Panc1 (cell line): ENCODE measurements around the gene TSSK3. TPM values are rescaled to one million over a fixed set of nuclear protein-coding genes. Genes with fewer than 3 reads are reported as not detected.

Experiments used
- ATAC-seq: fragments of 200-7000 bp; cut with Tn5 transposase; 2 replicates; pipeline ENCODE4 v1.9.1; 2020; ENCODE audit warnings: mild to moderate bottlenecking, moderate library complexity
- BruUV-seq: library from RNA; stranded (reverse); fragments of 400-500 nt; replicated peaks from 2 replicates; lab custom pipeline; 2021; lab: Mats Ljungman, UMichigan
- CTCF ChIA-PET: fragments of 300-600 bp; sonication (Branson Sonifier 250); formaldehyde crosslinking; loops from one replicate; lab custom pipeline; 2022; ENCODE audit warnings: antibody characterized with exemption; lab: Charles Lee
- POLR2A ChIA-PET: fragments of 300-600 bp; sonication (Branson Sonifier 250); formaldehyde crosslinking; loops from one replicate; lab custom pipeline; 2022; ENCODE audit warnings: antibody characterized with exemption; lab: Charles Lee
- DNase-seq: peaks from one replicate; pipeline ENCODE4 v3.0.0-alpha.2; 2010; ENCODE audit warnings: low read depth, low spot score
- H3K27ac ChIP-seq: 2 replicates; pipeline ENCODE4 v1.5.1; 2011; ENCODE audit warnings: mild to moderate bottlenecking, low read length, inconsistent platforms
- H3K27me3 ChIP-seq: fragments of 200-500 bp; sonication (Bioruptor generic); 2 replicates; pipeline ENCODE4 v1.6.0; 2014; ENCODE audit warnings: low read length, inconsistent platforms; ENCODE audit not compliant: control insufficient read depth, insufficient read depth
- H3K36me3 ChIP-seq: fragments of 200-500 bp; sonication (Bioruptor generic); 2 replicates; pipeline ENCODE4 v1.5.1; 2014; ENCODE audit warnings: inconsistent platforms, mild to moderate bottlenecking, low read length, moderate library complexity; ENCODE audit not compliant: control insufficient read depth, insufficient read depth
- H3K4me1 ChIP-seq: 2 replicates; pipeline ENCODE4 v1.5.1; 2011; ENCODE audit warnings: inconsistent platforms, mild to moderate bottlenecking, low read length, moderate library complexity; ENCODE audit not compliant: control insufficient read depth, insufficient read depth
- H3K4me3 ChIP-seq, 2 experiments: 2 replicates each; pipeline ENCODE4 v1.5.1; 2011 to 2012; ENCODE audit warnings: low read depth in 2 of 2, low read length in 2 of 2, mild to moderate bottlenecking in 2 of 2, inconsistent platforms in 1 of 2, moderate library complexity in 1 of 2
- H3K9me3 ChIP-seq: fragments of 200-500 bp; sonication (Bioruptor generic); 2 replicates; pipeline ENCODE4 v1.5.1; 2014; ENCODE audit warnings: low read depth, mild to moderate bottlenecking, inconsistent platforms, low read length, moderate library complexity; ENCODE audit not compliant: control insufficient read depth, insufficient read depth
- CTCF ChIP-seq: fragments of 450-650 bp; IDR thresholded peaks from 2 replicates; pipeline ENCODE4 v1.5.1; 2017; ENCODE audit warnings: mild to moderate bottlenecking
- POLR2AphosphoS5 ChIP-seq: IDR thresholded peaks from 2 replicates; pipeline ENCODE4 v1.6.1; 2012; ENCODE audit warnings: mild to moderate bottlenecking, low read depth, low read length, moderate library complexity
- REST ChIP-seq, 2 experiments: IDR thresholded peaks; 2 replicates each; pipeline ENCODE4 v1.6.1; 2011 to 2012; ENCODE audit warnings: low read depth in 2 of 2, control low read depth in 1 of 2, low read length in 1 of 2, mild to moderate bottlenecking in 1 of 2, moderate library complexity in 1 of 2; ENCODE audit not compliant: insufficient read depth in 1 of 2
- SIN3A ChIP-seq: IDR thresholded peaks from 2 replicates; pipeline ENCODE4 v1.6.1; 2012; ENCODE audit warnings: low read depth, mild to moderate bottlenecking, low read length, moderate library complexity, borderline replicate concordance; ENCODE audit not compliant: insufficient read depth
- TCF7L2 ChIP-seq: IDR thresholded peaks from 2 replicates; pipeline ENCODE4 v1.6.1; 2011; ENCODE audit warnings: mild to moderate bottlenecking, low read depth, low read length, inconsistent platforms
- in situ Hi-C: cut with HindIII; loops from 2 replicates; pipeline ENCODE4 v1.10.0; 2016; ENCODE audit warnings: low sequenced_read_pairs, low pct_unique_long_range_greater_than_20kb
- intact Hi-C: fragments of 100-400 bp; cut with micrococcal nuclease; formaldehyde crosslinking; loops from one replicate; pipeline ENCODE4 v1.10.0; 2022; ENCODE audit not compliant: unreplicated experiment
- total RNA-seq: library from RNA; stranded (reverse); gene quantifications from one replicate; pipeline ENCODE4 v1.2.1, GENCODE V29; 2021; ENCODE audit not compliant: unreplicated experiment

Gene TSSK3
- total RNA-seq, 1 experiment from 2014 or later = 3.6 TPM

GRCh38 chr1:32339363-32339978, 22.9 kb upstream of the TSSK3 start:
- POLR2A ChIA-PET = no interaction called here
- CTCF ChIA-PET = no interaction called here
- DNase-seq (no peak), ATAC-seq (no peak)
- intact Hi-C loops (no loop called here), in situ Hi-C loops (no loop called here)
- TF ChIP-seq TCF7L2 = no peak
- no peak for TF ChIP-seq SIN3A
- no peak for TF ChIP-seq POLR2AphosphoS5
- Histone ChIP-seq H3K36me3 (no peaks in the 10 kb centered on the region; the same call in 1 of the 2 replicates), H3K9me3 (no peaks in the 10 kb centered on the region), H3K4me3 (no peak overlapping the region), H3K4me1 (peaks cover 25% of the 10 kb centered on the region), H3K27ac (no peak overlapping the region; the same call in 1 of the 2 replicates), H3K27me3 (no peaks in the 10 kb centered on the region)
- no TSS peak for BruUV-seq

GRCh38 chr1:32341186-32341757, 21.1 kb upstream of the TSSK3 start:
- Histone ChIP-seq H3K36me3 (no peaks in the 10 kb centered on the region), H3K4me1 (peaks cover 25% of the 10 kb centered on the region), H3K27ac (no peak overlapping the region), H3K27me3 (no peaks in the 10 kb centered on the region), H3K9me3 (no peaks in the 10 kb centered on the region), H3K4me3 (no peak overlapping the region)
- intact Hi-C loops = no loop called here
- DNase-seq = no peak
- BruUV-seq = no TSS peak
- no peak for TF ChIP-seq CTCF
- no peak for TF ChIP-seq REST (IDR thresholded peaks at IDR 0.05; ENCODE audit: insufficient read depth in 1 of 2, low read depth in 2 of 2, low read length in 1 of 2)
- no peak for TF ChIP-seq POLR2AphosphoS5
- TF ChIP-seq TCF7L2 = no peak
- TF ChIP-seq SIN3A = no peak
- POLR2A ChIA-PET = no interaction called here
- in situ Hi-C loops = no loop called here
- ATAC-seq = no peak
- CTCF ChIA-PET = no interaction called here

- in situ Hi-C loops (no loop called here), intact Hi-C loops (no loop called here)
- peaks cover 19% of the 10 kb centered on the region for H3K4me1 ChIP-seq
- no peak overlapping the region for H3K4me3 ChIP-seq
- no peaks in the 10 kb centered on the region for H3K36me3 ChIP-seq
- no peak for DNase-seq
- H3K27me3 ChIP-seq = no peaks in the 10 kb centered on the region
- ChIA-PET CTCF (no interaction called here), POLR2A (interaction anchor here (0.6 kb wide), 1 partner anchor 180 kb away, joined by 3 read pairs; no protein-coding TSS in a partner anchor)
- no peak for TF ChIP-seq TCF7L2
- no peak for TF ChIP-seq POLR2AphosphoS5
- TF ChIP-seq CTCF = no peak
- TF ChIP-seq REST (IDR thresholded peaks at IDR 0.05; ENCODE audit: insufficient read depth in 1 of 2, low read depth in 2 of 2, low read length in 1 of 2) = no peak
- TF ChIP-seq SIN3A = no peak
- no TSS peak for BruUV-seq
- ATAC-seq = no peak
- H3K27ac ChIP-seq = no peak overlapping the region
- no peaks in the 10 kb centered on the region for H3K9me3 ChIP-seq
Measured at GRCh38 chr1:32341971-32342370, 20.4 kb upstream of the TSSK3 start.
